GM03348 (cell line): ENCODE results near the gene PATL2.
"Not testable (repeated sequence)": the region's sequence is repeated elsewhere in the genome, so short reads cannot be mapped to it uniquely, and the experiment has no call there.

Source experiments
- DNase-seq: peaks from one replicate; pipeline ENCODE4 v3.0.0; 2012; ENCODE audit warnings: low spot score

PATL2 gene

DNA sequence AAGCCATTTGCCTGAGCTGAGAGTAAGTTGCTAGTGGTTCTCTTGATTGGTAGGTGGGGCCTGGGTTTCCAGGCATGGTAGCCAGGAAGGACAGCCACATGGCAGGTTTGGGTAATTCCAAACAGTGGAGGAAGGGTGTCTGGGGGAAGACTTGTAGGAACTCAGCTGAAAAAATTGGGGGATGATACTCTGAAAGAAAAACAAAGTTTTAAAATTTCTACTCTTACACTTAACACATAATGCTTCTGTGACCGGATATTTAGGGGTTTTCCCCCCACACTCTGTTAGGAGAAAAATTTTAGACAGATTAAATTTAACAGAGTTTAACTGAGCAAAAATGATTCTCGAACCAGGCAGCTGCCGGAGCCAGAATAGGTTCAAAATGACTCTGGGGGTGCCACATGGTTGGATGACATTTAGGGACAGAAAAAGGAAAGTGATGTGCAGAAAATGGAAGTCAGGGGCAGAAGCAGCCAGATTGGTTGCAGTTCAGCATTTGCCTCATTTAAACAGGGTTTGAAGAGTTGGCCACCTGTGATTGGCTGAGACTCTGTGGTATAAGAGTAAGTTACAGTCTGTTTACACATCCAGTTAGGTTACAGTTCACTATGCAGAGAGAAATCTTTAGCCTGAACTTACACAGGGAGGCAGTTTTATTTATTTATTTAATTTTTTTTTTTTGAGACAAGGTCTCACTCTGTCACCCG is 8.3 kb upstream of the PATL2 start:
- DNase-seq: no peak

DNA sequence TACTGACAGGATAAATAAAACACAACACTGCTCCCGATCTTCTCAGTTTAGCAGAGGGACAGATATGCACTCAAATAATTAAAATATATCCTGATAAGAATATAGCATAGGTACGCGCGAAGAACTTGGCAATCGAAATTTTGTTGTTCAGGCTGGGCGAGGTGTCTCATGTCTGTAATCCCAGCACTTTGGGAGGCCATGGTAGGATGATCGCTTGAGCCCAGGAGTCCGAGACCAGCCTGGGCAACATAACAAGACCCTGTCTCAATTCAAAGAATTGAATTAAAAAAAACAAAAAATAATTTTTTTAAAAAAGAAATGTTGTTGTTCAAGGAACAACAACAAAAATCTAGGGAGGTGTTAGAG is 7.8 kb upstream of the PATL2 start:
- DNase-seq: no peak

DNA sequence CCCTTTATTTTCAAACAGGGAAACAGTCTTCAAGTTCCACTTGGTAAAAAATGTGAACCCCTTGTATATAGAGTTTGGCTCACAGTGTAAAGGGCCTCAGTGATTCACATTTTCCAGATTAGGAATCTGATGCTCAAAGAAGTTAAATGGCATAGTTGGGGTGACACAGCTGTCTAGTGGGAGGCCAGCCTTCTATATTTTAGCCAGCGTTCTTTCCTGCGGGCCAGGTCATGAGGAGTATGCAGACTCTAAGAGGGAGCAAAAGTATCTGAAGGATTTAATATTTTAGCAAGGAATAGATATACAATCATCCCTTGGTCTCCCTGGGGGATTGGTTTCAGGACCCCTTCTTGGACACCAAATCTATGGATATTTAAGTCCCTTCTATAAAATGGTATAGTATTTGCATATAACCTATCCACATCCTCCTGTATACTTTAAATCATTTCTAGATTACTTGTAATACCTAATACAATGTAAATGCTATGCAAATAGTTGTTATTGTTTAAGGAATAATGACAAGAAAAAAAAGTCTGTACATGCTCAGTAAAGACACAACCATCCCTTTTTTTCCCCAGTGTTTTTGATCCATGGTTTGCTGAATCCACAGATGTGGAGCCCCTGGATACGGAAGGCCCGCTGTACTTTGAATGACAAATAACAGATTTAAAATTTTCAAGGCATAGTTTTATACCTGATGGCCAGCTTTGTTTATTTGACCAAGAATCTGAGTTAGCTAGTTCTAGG is 7.2 kb upstream of the PATL2 start:
- DNase-seq: no peak

DNA sequence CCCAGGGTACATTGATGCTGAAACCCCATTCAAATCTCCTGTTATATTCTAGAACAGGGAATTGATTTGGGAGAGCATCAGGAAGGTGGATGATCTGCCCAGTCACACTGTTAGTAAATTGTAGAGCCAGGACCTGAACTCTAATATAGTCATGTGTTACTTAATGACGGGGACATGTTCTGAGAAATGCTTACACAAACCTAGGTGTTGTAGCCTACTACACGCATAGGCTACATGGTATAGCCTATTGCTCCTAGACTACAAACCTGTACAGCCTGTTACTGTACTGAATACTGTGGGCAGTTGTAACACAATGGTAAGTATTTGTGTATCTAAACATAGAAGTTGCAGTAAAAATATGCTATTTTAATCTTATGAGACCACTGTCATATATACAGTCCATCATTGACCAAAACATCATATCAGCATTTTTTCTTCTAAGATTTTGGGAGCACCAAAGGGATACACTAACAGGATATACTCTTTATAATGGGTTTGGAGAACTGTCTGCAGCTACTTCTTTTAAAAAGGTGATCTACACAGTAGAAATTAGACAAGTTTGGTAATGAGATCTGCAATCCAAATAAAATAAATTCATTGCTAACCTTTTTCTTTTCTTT is 6.0 kb upstream of the PATL2 start:
- no peak for DNase-seq

DNA sequence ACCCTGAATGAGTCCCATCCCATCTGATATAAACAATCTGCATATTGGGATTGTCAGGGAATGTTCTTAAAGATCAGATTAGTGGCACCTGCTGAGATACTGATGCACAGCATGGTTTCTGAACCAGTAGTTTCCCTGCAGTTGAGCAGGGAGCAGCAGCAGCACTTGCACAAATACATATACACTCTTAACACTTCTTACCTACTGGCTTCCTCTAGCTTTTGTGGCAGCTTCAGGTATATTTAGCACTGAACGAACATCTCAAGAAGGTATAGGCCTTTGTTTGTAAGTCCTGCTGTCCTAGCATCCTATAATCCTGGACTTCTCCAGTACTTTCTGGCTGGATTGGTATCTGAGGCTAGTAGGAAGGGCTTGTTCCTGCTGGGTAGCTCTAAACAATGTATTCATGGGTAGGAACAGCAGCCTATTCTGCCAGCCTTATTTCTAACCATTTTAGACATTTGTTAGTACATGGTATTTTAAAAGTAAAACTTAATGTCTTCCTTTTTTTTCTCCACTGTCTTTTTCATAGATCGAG is 4.7 kb upstream of the PATL2 start:
- no peak for DNase-seq

DNA sequence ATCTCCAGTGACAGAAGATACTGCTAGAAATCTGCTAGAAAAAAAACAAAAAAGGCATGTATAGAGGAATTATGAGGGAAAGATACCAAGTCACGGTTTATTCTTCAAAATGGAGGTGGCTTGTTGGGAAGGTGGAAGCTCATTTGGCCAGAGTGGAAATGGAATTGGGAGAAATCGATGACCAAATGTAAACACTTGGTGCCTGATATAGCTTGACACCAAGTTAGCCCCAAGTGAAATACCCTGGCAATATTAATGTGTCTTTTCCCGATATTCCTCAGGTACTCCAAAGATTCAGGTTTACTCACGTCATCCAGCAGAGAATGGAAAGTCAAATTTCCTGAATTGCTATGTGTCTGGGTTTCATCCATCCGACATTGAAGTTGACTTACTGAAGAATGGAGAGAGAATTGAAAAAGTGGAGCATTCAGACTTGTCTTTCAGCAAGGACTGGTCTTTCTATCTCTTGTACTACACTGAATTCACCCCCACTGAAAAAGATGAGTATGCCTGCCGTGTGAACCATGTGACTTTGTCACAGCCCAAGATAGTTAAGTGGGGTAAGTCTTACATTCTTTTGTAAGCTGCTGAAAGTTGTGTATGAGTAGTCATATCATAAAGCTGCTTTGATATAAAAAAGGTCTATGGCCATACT is 4.1 kb upstream of the PATL2 start:
- no peak for DNase-seq

DNA sequence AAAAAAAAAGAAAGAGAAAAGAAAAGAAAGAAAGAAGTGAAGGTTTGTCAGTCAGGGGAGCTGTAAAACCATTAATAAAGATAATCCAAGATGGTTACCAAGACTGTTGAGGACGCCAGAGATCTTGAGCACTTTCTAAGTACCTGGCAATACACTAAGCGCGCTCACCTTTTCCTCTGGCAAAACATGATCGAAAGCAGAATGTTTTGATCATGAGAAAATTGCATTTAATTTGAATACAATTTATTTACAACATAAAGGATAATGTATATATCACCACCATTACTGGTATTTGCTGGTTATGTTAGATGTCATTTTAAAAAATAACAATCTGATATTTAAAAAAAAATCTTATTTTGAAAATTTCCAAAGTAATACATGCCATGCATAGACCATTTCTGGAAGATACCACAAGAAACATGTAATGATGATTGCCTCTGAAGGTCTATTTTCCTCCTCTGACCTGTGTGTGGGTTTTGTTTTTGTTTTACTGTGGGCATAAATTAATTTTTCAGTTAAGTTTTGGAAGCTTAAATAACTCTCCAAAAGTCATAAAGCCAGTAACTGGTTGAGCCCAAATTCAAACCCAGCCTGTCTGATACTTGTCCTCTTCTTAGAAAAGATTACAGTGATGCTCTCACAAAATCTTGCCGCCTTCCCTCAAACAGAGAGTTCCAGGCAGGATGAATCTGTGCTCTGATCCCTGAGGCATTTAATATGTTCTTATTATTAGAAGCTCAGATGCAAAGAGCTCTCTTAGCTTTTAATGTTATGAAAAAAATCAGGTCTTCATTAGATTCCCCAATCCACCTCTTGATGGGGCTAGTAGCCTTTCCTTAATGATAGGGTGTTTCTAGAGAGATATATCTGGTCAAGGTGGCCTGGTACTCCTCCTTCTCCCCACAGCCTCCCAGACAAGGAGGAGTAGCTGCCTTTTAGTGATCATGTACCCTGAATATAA is 2.2 kb upstream of the PATL2 start:
- peak; percentile 54 for DNase-seq

DNA sequence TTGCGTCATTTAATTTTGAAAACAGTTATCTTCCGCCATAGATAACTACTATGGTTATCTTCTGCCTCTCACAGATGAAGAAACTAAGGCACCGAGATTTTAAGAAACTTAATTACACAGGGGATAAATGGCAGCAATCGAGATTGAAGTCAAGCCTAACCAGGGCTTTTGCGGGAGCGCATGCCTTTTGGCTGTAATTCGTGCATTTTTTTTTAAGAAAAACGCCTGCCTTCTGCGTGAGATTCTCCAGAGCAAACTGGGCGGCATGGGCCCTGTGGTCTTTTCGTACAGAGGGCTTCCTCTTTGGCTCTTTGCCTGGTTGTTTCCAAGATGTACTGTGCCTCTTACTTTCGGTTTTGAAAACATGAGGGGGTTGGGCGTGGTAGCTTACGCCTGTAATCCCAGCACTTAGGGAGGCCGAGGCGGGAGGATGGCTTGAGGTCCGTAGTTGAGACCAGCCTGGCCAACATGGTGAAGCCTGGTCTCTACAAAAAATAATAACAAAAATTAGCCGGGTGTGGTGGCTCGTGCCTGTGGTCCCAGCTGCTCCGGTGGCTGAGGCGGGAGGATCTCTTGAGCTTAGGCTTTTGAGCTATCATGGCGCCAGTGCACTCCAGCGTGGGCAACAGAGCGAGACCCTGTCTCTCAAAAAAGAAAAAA is 1.4 kb upstream of the PATL2 start:
- peak; percentile 62 for DNase-seq

DNA sequence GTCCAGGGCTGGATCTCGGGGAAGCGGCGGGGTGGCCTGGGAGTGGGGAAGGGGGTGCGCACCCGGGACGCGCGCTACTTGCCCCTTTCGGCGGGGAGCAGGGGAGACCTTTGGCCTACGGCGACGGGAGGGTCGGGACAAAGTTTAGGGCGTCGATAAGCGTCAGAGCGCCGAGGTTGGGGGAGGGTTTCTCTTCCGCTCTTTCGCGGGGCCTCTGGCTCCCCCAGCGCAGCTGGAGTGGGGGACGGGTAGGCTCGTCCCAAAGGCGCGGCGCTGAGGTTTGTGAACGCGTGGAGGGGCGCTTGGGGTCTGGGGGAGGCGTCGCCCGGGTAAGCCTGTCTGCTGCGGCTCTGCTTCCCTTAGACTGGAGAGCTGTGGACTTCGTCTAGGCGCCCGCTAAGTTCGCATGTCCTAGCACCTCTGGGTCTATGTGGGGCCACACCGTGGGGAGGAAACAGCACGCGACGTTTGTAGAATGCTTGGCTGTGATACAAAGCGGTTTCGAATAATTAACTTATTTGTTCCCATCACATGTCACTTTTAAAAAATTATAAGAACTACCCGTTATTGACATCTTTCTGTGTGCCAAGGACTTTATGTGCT is 721 bp upstream of the PATL2 start:
- peak; percentile 52 for DNase-seq

DNA sequence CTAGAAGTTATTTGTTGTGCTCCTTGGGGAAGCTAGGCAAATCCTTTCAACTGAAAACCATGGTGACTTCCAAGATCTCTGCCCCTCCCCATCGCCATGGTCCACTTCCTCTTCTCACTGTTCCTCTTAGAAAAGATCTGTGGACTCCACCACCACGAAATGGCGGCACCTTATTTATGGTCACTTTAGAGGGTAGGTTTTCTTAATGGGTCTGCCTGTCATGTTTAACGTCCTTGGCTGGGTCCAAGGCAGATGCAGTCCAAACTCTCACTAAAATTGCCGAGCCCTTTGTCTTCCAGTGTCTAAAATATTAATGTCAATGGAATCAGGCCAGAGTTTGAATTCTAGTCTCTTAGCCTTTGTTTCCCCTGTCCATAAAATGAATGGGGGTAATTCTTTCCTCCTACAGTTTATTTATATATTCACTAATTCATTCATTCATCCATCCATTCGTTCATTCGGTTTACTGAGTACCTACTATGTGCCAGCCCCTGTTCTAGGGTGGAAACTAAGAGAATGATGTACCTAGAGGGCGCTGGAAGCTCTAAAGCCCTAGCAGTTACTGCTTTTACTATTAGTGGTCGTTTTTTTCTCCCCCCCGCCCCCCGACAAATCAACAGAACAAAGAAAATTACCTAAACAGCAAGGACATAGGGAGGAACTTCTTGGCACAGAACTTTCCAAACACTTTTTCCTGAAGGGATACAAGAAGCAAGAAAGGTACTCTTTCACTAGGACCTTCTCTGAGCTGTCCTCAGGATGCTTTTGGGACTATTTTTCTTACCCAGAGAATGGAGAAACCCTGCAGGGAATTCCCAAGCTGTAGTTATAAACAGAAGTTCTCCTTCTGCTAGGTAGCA is 657 bp downstream of the PATL2 start:
- peak; percentile 31 for DNase-seq

DNA sequence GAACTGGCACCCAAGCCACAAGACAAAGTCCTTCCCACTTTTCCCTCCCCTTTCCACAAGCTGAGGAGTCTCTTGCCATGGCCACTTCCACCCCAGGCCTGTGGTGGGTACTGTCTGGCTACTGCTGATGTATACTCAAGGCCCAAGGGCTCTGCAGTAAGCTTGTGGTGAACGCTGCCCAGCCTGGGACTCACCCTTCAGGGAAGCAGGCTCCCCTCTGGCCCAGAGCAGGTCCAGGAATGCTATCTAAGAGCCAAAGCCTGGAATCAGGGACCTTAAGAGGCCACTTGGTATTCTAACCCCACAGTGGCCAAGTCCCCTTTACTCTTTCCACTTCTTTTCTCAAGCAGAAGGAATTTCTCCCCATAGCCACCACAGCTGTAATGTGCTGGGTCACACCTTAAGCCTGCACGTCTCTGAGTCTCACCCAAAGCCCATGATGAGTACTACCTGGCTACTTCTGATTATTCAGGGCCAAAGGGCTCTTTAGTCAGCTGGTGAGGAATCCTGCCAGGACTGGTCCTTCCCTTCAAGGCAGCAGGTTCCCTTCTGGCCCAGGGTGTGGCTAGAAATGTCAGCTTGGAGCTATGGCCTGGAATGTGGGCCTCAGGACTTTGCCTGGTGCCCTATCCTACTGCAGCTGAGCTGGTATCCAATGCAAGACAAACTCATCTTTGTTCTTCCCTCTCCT is 4.0 kb downstream of the PATL2 start:
- no peak for DNase-seq

DNA sequence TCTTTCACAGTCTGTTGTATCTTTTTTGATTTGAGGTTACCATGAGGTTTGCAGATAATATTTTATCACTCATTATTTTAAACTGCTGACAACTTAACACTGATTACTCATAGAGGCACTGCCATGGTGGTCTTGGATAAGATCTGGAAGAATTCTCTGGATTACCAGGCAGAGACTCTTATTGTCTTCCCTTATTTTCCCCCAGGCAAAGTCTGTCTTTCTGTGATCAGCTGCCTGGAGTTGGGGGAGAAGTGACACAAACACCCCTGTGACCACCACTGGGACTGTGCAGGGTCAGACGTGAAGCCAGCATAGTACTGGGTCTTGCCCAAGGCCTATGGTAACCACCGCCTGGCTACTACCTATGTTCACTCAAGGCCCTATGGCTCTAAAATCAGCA is 4.7 kb downstream of the PATL2 start:
- no peak for DNase-seq

DNA sequence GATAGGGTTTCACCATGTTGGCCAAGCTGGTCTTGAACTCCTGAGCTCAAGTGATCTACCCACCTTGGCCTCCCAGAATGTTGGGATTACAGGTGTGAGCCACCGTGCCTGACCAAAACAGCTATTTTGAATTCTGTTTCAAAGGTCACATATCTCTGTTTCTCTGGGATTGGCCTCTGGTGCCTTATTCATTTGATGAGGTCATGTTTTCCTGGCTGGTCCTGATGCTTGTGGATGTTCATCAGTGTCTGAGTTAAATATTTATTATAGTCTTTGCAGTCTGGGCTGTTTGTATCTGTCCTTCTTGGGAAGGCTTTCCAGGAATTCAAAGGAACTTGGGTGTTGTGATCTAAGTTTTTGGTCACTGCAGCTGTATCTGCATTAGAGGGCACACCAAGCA is 5.1 kb downstream of the PATL2 start:
- no peak for DNase-seq

DNA sequence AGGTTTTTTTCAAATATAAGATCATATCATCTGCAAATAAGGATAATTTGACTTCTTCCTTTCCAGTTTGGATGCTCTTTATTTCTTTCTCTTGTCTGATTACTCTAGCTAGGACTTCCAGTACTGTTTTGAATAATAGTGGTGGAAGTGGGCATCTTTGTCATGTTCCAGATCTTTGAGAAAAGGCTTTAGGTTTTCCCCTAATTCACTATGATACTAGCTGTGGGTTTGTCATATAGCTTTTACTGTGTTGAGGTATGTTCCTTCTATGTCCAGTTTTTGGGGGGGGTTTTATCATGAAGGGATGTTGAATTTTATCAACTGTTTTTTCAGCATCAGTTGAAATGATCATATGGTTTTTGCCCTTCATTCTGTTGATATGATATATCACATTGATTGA is 10.4 kb downstream of the PATL2 start:
- not testable (repeated sequence) for DNase-seq

DNA sequence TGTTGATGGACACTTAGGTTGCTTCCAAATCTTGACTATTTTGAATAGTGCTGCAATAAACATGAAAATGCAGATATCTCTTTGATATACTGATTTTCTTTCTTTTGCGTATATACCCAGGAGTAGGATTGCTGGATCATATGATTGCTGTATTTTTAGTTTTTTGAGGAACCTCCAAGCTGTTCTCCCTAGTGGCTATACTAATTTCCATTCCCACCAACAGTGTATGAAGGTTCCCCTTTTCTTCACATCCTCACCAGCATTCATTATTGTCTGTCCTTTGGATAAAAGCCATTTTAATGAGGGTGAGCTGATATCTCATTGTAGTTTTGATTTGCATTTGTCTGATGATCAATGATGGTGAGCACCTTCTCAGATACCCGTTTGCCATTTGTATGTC is 12.5 kb downstream of the PATL2 start:
- DNase-seq: no peak

DNA sequence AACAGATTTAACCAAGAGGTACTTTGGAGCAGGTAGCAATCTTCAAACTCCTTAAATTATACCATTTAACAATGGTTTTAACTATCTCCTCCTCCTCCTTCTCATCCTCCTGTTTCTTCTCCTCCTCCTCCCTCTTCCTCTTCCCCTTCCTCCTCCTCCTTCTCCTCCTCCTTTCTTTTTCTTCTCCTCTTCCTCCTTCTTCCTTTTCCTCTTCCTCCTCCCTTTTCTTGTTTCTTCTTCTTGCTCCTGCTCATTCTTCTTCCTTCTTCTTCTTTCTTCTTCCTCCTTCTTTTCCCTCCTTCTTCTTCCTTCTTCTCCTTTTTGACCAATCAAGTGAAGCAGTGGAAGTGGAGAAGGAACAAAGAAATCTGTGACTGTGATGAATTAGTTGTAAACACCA is 14.1 kb downstream of the PATL2 start:
- DNase-seq: no peak

DNA sequence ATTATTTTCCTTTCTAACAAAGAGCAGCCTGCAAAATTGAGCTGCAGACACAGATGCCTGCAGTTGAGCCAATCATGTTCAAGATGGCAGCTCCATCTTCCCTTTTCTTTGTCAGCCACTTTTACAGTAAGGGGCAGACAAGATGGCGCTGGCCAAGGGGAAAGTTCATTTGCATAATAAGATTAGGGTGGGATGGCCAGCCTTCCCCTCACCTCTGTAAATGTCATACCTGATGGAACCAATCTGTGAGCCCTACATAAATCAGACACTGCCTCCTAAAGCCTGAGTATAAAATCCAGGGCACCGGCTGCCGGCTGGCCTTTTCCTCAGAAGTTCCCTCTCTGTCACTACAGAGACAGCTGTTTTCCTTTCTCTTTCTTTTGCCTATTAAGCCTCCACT is 15.8 kb downstream of the PATL2 start:
- no peak for DNase-seq

DNA sequence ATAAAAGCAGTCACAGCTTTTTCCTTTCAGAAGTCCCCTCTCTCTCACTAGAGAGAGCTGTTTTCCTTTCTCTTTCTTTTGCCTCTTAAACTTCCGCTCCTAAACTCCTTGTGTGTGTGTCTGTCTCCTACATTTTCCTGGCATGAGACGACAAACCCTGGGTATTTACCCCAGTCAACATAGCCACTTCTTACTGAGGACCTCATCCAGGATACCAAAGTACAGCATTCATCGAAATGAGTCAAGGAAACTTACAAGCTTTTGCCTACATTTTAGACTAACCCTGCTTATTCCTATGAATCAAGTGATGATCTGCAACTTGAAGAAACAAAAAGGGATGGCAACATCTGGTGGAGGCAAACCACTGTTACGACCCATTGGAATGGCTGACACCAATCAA is 16.7 kb downstream of the PATL2 start:
- no peak for DNase-seq

DNA sequence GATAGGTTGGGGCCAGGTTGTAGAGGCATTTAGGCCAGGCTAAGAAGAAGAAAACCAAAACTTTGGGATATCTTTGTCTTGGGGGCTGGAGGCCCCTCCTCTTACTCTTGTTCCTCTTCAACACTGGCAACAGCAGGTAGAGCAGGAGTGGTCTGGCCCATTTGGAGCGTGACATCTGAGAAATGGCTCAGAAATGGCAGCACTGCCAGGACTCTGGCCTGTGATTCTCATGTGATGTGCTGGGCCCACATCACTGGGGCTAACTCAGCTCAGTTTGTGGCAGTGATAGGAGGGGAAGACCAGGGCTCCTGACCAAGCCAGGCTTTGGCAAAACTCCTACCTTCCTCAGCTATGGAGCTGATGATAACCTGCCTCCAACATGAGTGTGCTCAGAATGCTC is 18.5 kb downstream of the PATL2 start:
- DNase-seq: no peak
